GM10847 (cell line): ENCODE measurements around the gene LRRIQ4.

Source experiments
- POLR2A ChIP-seq: IDR thresholded peaks from 2 replicates; pipeline ENCODE4 v1.6.1; 2011; ENCODE audit not compliant: insufficient read length; ENCODE audit errors: extremely low read depth

Gene LRRIQ4

DNA sequence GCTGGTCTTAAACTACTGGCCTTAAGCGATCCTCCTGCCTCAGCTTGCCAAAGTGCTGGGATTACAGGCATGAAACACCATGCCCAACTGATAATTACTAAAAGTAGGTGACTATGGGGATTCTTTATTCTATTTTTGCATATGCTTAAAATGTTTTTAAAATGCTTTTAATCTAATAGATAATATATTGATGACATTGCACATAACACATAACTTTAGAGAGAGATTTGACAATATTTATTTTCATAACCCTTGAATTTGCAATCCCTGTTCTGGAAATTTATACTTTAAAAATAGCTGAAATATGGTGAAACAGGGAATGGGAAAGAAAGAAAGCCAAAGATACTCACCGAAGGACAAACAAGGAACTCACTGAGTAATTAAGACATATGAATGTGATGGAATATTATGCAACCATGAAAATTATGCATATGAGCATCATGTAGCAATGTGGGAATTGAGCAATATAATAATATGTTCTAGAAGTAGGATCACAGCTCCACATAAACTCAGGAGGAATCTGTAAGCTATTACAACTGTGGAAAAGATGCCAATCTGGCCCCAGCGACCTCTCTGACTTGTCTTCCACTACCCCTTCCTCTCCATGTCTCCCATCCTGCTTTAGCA is 55.0 kb downstream of the LRRIQ4 start:
- no peak for TF ChIP-seq POLR2A

DNA sequence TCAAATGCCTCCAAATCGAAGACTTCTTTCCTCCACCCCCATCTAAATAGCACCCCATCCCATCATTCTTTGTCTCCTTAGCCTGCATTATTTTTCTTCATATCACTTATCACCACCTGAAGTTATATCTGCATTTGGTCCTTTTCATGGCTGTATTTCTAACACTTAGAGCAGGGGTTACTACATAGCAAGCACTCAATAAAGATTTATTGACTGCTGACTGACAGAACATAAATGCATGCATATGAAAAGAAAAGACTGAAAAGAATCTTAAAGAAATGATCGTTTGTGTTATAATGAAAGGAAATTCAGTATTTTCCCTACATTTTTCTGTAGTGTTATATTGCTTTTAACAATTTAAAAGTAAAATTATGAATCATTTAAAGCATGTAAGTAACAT is 55.7 kb downstream of the LRRIQ4 start:
- no peak for TF ChIP-seq POLR2A

DNA sequence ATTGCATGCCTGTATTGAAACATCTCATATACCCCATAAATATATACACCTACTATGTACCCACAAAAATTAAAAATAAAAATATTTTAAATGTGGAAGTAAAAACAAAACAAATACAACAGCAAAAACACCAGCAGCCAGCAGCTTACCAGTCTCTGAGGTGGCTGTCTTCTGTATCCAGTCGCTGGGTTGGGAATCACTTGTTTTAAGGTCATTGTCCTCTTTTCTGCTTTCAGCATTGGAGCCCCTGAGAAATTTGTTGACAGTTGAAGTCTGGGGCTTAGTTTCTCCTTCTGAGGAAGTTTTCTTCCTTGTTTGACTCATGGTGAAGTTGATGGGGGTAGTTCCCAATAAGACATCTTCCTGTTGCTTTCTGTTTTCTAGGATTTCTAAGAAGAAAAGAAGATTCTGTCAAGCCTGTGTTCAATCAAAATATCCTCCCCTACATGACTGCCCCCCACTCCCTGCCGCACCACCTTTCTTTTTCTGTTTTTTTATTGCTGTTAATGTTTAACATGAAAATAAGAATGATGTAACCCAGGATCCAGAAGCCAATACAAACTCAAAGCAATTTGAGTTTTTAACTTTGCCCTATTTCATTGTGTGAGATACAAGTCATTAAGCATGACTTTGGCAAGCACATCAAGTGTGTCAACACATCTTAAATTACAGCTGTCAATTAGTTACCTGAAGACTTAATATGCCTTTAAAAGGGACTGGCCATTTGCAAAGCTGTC is 57.0 kb downstream of the LRRIQ4 start, which contains the start of gene LRRC31:
LRRC31 (minus strand) TSS at position 452 of the 737 bp plus-strand sequence; CDS start at position 324, 128 bp downstream.
- no peak for TF ChIP-seq POLR2A

DNA sequence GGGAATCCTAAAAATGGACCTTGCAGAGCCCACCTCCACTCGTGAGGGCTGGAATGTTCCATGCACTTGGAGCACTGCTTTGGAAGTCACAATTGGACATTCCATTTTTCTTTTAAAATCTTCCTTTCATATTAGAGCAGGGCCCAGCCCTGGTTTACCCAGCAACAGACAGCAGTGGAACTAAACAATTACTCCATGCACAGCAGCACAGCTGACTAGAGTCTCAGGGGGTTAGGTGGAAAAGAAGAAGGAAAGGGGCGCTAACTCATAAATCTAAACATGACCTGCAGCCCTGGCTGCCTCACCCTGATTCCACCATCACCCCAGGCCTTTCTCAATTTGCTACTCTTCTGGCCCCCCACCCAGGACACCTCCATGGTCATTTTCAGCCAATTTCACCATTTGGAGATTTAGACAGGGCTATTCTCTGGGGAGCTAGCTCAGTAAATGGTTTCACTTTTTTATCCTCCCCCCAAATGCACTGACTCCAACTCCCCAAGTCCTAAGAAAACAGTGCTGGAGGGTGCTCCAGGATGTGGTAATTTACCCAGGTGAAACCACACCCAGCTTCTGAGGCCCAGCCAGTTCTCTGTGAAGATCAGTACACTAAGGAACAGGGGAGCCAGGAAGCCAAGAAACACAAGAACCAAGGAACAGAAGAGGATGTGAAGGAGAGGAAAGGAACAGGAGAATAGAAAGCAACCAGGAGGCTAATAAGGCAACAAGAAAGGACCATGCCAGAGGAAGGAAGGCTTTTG is 58.6 kb downstream of the LRRIQ4 start:
- TF ChIP-seq POLR2A: no peak

DNA sequence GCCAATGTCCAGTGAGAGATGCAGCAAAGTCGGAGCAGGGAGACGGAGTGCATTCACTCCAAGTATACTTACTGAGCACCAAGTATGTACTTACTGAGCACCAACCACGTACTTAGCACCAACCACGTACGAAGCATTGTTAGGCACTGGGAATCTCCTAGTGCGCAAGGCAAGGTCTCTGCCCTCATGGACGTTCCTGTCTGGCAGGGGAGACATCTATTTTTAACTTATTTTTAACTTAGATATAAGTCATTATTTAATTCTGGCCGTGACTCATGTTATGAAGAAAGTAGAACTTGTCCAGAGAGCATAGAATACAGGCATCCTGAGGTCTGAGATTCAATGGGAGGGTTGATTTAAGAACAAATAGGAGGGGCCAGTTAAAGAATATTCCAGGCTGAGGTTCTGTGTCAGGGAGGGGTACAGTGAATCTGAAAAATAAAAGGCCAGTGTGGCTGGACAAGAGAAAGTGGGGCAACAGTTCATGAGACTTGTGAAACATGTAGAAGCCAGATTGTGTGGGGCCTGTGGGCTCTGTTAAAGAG is 66.4 kb downstream of the LRRIQ4 start:
- TF ChIP-seq POLR2A: no peak

DNA sequence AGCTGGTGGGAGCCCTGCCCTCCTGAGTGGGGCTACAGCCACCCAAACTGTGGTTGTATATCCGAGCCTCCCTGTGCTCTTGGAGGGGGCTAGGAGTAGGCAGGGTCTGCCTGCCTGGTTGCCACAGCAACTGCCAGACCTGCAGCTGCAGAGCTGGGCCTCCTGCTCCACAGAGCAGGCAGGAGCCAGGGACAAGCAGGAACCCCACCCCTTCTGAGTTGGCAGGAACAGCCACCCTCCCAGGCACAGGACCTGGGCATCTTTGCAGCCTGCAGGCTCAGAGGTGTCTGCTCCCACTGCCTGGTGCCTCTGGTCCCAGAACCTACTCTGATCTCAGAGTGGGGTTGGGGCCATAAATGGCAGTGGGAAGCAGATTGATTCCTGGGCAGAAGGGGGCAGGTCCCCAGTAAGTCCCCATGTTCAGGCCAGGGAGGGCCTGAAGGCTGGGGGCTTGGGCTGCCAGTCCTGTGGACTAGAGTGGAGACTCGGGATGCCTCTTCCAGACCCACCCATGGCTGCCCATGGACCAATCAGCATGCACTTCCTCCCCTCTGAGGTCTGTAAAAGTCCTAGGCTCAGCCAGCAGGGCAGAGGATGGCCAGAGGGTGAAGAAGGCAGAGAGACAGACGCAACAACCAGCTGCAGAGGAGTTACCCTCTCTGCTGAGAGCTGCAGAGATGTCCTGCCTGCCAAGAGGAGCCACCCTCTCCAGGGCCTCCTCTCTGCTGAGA is 67.3 kb downstream of the LRRIQ4 start:
- TF ChIP-seq POLR2A: no peak

DNA sequence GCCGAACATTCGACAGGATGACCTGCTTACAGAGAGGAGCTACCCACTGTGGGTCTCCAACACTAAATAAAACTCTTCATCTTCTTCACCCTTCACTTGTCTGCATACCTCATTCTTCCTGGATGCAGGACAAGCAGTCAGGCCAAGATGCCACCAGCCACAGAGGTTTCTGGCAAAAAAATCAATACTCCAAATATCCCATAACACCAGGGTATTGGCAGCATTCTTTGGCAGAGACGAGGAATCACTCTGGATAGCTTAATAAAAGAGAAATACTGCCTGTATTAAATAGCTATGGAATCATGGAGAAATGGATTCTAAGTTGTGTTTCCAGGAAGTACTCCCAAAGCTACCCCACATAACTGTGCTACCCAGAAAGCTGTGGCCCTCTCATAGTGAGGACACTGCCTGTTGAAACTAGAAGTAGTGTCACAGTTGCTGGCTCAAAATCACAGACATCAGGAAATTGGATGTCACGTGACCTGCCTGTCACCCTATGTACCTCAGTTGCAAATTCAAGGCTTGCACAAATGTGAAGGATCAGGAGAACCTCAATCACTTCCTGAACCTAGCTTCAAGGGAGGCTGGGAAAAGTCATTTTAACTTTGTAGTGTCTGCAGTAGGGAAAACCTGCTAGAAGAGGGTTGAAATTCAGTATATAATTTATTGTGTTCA is 68.0 kb downstream of the LRRIQ4 start:
- TF ChIP-seq POLR2A: no peak

DNA sequence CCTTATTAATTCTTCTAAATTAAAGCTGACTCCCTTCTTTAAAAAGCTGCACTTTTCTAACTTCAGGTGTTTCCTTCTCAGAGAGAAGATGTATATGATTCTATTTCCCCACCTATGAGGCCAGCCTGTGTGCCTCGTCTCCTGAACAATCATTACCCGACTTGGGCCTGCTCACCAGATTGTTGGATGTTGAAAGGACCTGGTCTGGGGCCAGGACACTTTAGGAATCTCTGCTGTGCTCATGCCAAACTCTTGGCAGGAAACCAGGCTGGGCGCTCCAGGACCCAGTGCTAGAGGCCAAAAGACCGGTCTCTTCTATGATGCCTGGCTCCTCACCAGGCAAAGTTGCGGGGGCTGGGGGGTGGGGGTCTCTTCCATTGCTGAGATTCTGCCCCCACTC is 74.0 kb downstream of the LRRIQ4 start:
- no peak for TF ChIP-seq POLR2A
